GM23338 (cell line): ENCODE results near the gene IGFBP6. TPM values are rescaled to one million over a fixed set of nuclear protein-coding genes. Genes with fewer than 3 reads are reported as not detected.

Source experiments
- ATAC-seq: fragments of 200-7000 bp; cut with Tn5 transposase; 3 replicates; pipeline ENCODE4 v1.9.1; 2020
- DNase-seq: peaks from one replicate; pipeline ENCODE4 v3.0.0-alpha.2; 2015; ENCODE audit warnings: low spot score
- H2AFZ ChIP-seq: fragments of 200-600 bp; sonication (generic); 2 replicates; pipeline ENCODE4 v1.8.0; 2016; ENCODE audit warnings: antibody characterized with exemption, mild to moderate bottlenecking, moderate library complexity
- H3F3A ChIP-seq: fragments of 200-600 bp; sonication (generic); replicated peaks from 2 replicates; pipeline ENCODE4 v1.8.0; 2017; ENCODE audit warnings: antibody characterized with exemption, mixed run types, low read depth
- H3K27ac ChIP-seq: fragments of 200-600 bp; sonication (generic); 2 replicates; pipeline ENCODE4 v1.6.1; 2016; ENCODE audit warnings: low read depth
- H3K27me3 ChIP-seq: fragments of 200-600 bp; sonication (generic); 2 replicates; pipeline ENCODE4 v1.8.0; 2016; ENCODE audit warnings: mild to moderate bottlenecking, mixed run types, moderate library complexity; ENCODE audit not compliant: insufficient read depth
- H3K36me3 ChIP-seq: fragments of 200-600 bp; sonication (generic); 2 replicates; pipeline ENCODE4 v1.8.0; 2016; ENCODE audit warnings: mild to moderate bottlenecking; ENCODE audit not compliant: insufficient read depth
- H3K4me1 ChIP-seq: fragments of 200-600 bp; sonication (generic); 2 replicates; pipeline ENCODE4 v1.8.0; 2016; ENCODE audit warnings: mild to moderate bottlenecking, moderate library complexity; ENCODE audit not compliant: insufficient read depth
- H3K4me2 ChIP-seq: fragments of 200-600 bp; sonication (generic); 2 replicates; pipeline ENCODE4 v1.7.1; 2017; ENCODE audit warnings: mixed run types
- H3K4me3 ChIP-seq: fragments of 200-600 bp; sonication (generic); 2 replicates; pipeline ENCODE4 v1.6.1; 2016; ENCODE audit warnings: mixed run types
- H3K79me2 ChIP-seq: fragments of 200-600 bp; sonication (generic); replicated peaks from 2 replicates; pipeline ENCODE4 v1.8.0; 2017; ENCODE audit warnings: mild to moderate bottlenecking; ENCODE audit not compliant: insufficient read depth
- H3K9me2 ChIP-seq: fragments of 200-600 bp; sonication (generic); 2 replicates; pipeline ENCODE4 v1.8.0; 2017; ENCODE audit not compliant: insufficient read depth
- H4K20me1 ChIP-seq: fragments of 200-600 bp; sonication (generic); replicated peaks from 2 replicates; pipeline ENCODE4 v1.8.0; 2017; ENCODE audit warnings: mild to moderate bottlenecking; ENCODE audit not compliant: insufficient read depth
- H3K27ac Mint-ChIP-seq: 2 replicates; pipeline ENCODE4 v1.8.0; 2020; ENCODE audit warnings: inconsistent platforms, mild to moderate bottlenecking, moderate library complexity, mixed read lengths
- H3K27me3 Mint-ChIP-seq: 3 replicates; pipeline ENCODE4 v1.8.0; 2022; ENCODE audit warnings: low read depth, mild to moderate bottlenecking, moderate library complexity, mixed read lengths, inconsistent platforms; ENCODE audit not compliant: insufficient read depth, poor library complexity
- H3K36me3 Mint-ChIP-seq: 3 replicates; pipeline ENCODE4 v1.8.0; 2021; ENCODE audit warnings: low read depth, mild to moderate bottlenecking, inconsistent platforms, moderate library complexity, mixed read lengths
- H3K4me1 Mint-ChIP-seq: 3 replicates; pipeline ENCODE4 v1.8.0; 2020; ENCODE audit warnings: mild to moderate bottlenecking, inconsistent platforms, mixed read lengths
- H3K4me3 Mint-ChIP-seq: 3 replicates; pipeline ENCODE4 v1.8.0; 2021; ENCODE audit warnings: moderate library complexity, mild to moderate bottlenecking, inconsistent platforms, mixed read lengths
- H3K9me3 Mint-ChIP-seq: 3 replicates; pipeline ENCODE4 v1.8.0; 2020; ENCODE audit warnings: moderate library complexity, mild to moderate bottlenecking, inconsistent platforms, mixed read lengths
- CREB1 ChIP-seq: fragments of 250-450 bp; sonication (Bioruptor Pico); IDR thresholded peaks from 2 replicates; pipeline ENCODE4 v1.5.0; 2020; ENCODE audit warnings: low read depth, mild to moderate bottlenecking, moderate library complexity
- CTCF ChIP-seq, 2 experiments: fragments of 200-600 bp in 1 of 2; sonication (generic) in 1 of 2; conservative IDR thresholded peaks; 2 replicates each; pipeline versions ENCODE4 v1.5.1 to v1.6.1; 2016 to 2017; ENCODE audit warnings: antibody characterized with exemption in 2 of 2, low read depth in 2 of 2, mild to moderate bottlenecking in 2 of 2, moderate library complexity in 1 of 2
- ETS1 ChIP-seq: IDR thresholded peaks from 2 replicates; pipeline ENCODE4 v1.6.1; 2016; ENCODE audit warnings: antibody characterized with exemption
- EZH2 ChIP-seq: fragments of 200-600 bp; sonication (generic); IDR thresholded peaks from one replicate; pipeline ENCODE4 v1.8.0; 2017; ENCODE audit warnings: antibody characterized with exemption, mild to moderate bottlenecking, low read depth; ENCODE audit not compliant: unreplicated experiment
- EZH2phosphoT487 ChIP-seq: fragments of 200-600 bp; sonication (generic); IDR thresholded peaks from one replicate; pipeline ENCODE4 v1.8.1; 2018; ENCODE audit warnings: antibody characterized with exemption; ENCODE audit not compliant: unreplicated experiment
- JUNB ChIP-seq: IDR thresholded peaks from one replicate; pipeline ENCODE4 v1.6.1; 2016; ENCODE audit warnings: antibody characterized with exemption; ENCODE audit not compliant: unreplicated experiment
- NANOG ChIP-seq: IDR thresholded peaks from 2 replicates; pipeline ENCODE4 v1.6.1; 2016; ENCODE audit warnings: antibody characterized with exemption, borderline replicate concordance
- POLR2AphosphoS5 ChIP-seq: IDR thresholded peaks from 2 replicates; pipeline ENCODE4 v1.6.1; 2016; ENCODE audit warnings: antibody characterized with exemption, low read depth
- REST ChIP-seq: IDR thresholded peaks from one replicate; pipeline ENCODE4 v1.6.1; 2018; ENCODE audit warnings: antibody characterized with exemption; ENCODE audit not compliant: unreplicated experiment
- STAT1 ChIP-seq: IDR thresholded peaks from one replicate; pipeline ENCODE4 v1.6.1; 2016; ENCODE audit warnings: antibody characterized with exemption; ENCODE audit not compliant: unreplicated experiment
- ZNF114 ChIP-seq: fragments of 250-450 bp; sonication (Bioruptor Pico); IDR thresholded peaks from 2 replicates; pipeline ENCODE4 v1.5.0; 2020; ENCODE audit warnings: mild to moderate bottlenecking, moderate library complexity
- ZNF331 ChIP-seq: fragments of 250-450 bp; sonication (Bioruptor Pico); IDR thresholded peaks from 2 replicates; pipeline ENCODE4 v1.5.0; 2020; ENCODE audit warnings: low read depth, mild to moderate bottlenecking, moderate library complexity
- ZNF462 ChIP-seq: fragments of 250-450 bp; sonication (Bioruptor Pico); IDR thresholded peaks from 2 replicates; pipeline ENCODE4 v1.5.0; 2020; ENCODE audit warnings: mild to moderate bottlenecking, moderate library complexity
- polyA plus RNA-seq: library from polyadenylated mRNA; unstranded; fragments of >200 nt; fragmentation: Nextera tagmentation; extraction: Ambion mirVana; gene quantifications from 2 replicates; pipeline ENCODE4 v1.2.1, GENCODE V29; 2016
- total RNA-seq: library from RNA; depleted of rRNA; stranded (reverse); fragments of >200 nt; shearing (Covaris generic); gene quantifications from 2 replicates; pipeline ENCODE4 v1.2.3, GENCODE V29; 2014

The IGFBP6 gene
- total and polyA plus RNA-seq, 2 experiments from 2014 or later: 14.7 to 16.6 TPM

GRCh38 chr12:53105712-53106439 lies 8.4 kb downstream of the IGFBP6 start:
- ATAC-seq: no peak
- H3K4me3 Mint-ChIP-seq: no peak overlapping the region
- no peak for TF ChIP-seq CTCF (conservative IDR thresholded peaks at IDR 0.05; ENCODE audit: low read depth in 2 of 2)
- no peak for TF ChIP-seq JUNB
- TF ChIP-seq POLR2AphosphoS5: no peak
- no peak for TF ChIP-seq NANOG
- TF ChIP-seq CREB1: no peak
- no peak for TF ChIP-seq ZNF462
- TF ChIP-seq STAT1: no peak
- no peak for TF ChIP-seq EZH2
- no peak for TF ChIP-seq ZNF331 (CRISPR knock-in tag)
- TF ChIP-seq EZH2phosphoT487: no peak
- no peak for TF ChIP-seq REST
- no peak for TF ChIP-seq ZNF114 (CRISPR knock-in tag)
- no peak for TF ChIP-seq ETS1
- peaks cover 20% of the 10 kb centered on the region for H3K4me1 ChIP-seq
- H3K27ac Mint-ChIP-seq: no peak overlapping the region
- no peaks in the 10 kb centered on the region for H3K27me3 ChIP-seq
- no peak overlapping the region for H3K4me2 ChIP-seq
- H3K9me2 ChIP-seq: no peaks in the 10 kb centered on the region
- no peaks in the 10 kb centered on the region for H3K79me2 ChIP-seq
- no peaks in the 10 kb centered on the region; the same call in 1 of the 2 replicates for H3K36me3 ChIP-seq
- peaks cover 25% of the 10 kb centered on the region for H3K4me1 Mint-ChIP-seq
- no peak overlapping the region for H3K4me3 ChIP-seq
- H3F3A ChIP-seq: no peaks in the 10 kb centered on the region
- peaks cover 3% of the 10 kb centered on the region; the same call in 1 of the 3 replicates for H3K36me3 Mint-ChIP-seq
- no peak overlapping the region for H3K27ac ChIP-seq
- no peak overlapping the region for H2AFZ ChIP-seq
- peaks cover 13% of the 10 kb centered on the region for H3K27me3 Mint-ChIP-seq
- no peaks in the 10 kb centered on the region for H4K20me1 ChIP-seq
- H3K9me3 Mint-ChIP-seq: peaks cover 10% of the 10 kb centered on the region; the same call in 2 of the 3 replicates
- no peak for DNase-seq
